ENCODE data around the gene VCAN.

DNA sequence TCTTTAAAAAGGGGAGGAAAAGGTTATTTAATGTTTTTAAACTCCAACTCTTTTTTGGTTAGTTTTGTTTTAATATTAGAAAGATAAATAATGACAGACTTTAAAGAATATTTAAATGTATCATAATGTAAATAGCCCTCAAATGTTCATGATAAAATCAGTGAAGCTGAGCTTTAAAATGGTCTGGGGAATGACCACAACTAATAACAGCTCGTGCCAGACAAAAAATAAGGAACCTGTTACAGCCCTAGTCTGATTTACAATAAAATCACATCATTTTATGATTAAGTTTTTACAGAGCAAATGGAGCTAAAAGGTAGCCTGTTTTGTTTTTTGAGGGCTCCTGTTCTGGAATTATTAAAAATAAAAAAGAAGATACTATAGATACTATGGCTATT, 46.1 kb downstream of the VCAN start:
- TF ChIP-seq, protein P1, sequence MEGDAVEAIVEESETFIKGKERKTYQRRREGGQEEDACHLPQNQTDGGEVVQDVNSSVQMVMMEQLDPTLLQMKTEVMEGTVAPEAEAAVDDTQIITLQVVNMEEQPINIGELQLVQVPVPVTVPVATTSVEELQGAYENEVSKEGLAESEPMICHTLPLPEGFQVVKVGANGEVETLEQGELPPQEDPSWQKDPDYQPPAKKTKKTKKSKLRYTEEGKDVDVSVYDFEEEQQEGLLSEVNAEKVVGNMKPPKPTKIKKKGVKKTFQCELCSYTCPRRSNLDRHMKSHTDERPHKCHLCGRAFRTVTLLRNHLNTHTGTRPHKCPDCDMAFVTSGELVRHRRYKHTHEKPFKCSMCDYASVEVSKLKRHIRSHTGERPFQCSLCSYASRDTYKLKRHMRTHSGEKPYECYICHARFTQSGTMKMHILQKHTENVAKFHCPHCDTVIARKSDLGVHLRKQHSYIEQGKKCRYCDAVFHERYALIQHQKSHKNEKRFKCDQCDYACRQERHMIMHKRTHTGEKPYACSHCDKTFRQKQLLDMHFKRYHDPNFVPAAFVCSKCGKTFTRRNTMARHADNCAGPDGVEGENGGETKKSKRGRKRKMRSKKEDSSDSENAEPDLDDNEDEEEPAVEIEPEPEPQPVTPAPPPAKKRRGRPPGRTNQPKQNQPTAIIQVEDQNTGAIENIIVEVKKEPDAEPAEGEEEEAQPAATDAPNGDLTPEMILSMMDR (conservative IDR thresholded peaks at IDR 0.05; ENCODE audit: low read depth in 2 of 2): no peak
- no peak for TF ChIP-seq EZH2phosphoT487 (IDR thresholded peaks at IDR 0.05; ENCODE audit: unreplicated experiment)
- TF ChIP-seq POLR2AphosphoS5 (IDR thresholded peaks at IDR 0.05; ENCODE audit: low read depth): no peak
- TF ChIP-seq EZH2 (IDR thresholded peaks at IDR 0.05; ENCODE audit: low read depth, unreplicated experiment): no peak
- TF ChIP-seq, protein P2, sequence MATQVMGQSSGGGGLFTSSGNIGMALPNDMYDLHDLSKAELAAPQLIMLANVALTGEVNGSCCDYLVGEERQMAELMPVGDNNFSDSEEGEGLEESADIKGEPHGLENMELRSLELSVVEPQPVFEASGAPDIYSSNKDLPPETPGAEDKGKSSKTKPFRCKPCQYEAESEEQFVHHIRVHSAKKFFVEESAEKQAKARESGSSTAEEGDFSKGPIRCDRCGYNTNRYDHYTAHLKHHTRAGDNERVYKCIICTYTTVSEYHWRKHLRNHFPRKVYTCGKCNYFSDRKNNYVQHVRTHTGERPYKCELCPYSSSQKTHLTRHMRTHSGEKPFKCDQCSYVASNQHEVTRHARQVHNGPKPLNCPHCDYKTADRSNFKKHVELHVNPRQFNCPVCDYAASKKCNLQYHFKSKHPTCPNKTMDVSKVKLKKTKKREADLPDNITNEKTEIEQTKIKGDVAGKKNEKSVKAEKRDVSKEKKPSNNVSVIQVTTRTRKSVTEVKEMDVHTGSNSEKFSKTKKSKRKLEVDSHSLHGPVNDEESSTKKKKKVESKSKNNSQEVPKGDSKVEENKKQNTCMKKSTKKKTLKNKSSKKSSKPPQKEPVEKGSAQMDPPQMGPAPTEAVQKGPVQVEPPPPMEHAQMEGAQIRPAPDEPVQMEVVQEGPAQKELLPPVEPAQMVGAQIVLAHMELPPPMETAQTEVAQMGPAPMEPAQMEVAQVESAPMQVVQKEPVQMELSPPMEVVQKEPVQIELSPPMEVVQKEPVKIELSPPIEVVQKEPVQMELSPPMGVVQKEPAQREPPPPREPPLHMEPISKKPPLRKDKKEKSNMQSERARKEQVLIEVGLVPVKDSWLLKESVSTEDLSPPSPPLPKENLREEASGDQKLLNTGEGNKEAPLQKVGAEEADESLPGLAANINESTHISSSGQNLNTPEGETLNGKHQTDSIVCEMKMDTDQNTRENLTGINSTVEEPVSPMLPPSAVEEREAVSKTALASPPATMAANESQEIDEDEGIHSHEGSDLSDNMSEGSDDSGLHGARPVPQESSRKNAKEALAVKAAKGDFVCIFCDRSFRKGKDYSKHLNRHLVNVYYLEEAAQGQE (IDR thresholded peaks at IDR 0.05; ENCODE audit: unreplicated experiment): no peak
- TF ChIP-seq CREB1 (CRISPR knock-in tag; IDR thresholded peaks at IDR 0.05; ENCODE audit: low read depth): no peak
- TF ChIP-seq, protein P3, sequence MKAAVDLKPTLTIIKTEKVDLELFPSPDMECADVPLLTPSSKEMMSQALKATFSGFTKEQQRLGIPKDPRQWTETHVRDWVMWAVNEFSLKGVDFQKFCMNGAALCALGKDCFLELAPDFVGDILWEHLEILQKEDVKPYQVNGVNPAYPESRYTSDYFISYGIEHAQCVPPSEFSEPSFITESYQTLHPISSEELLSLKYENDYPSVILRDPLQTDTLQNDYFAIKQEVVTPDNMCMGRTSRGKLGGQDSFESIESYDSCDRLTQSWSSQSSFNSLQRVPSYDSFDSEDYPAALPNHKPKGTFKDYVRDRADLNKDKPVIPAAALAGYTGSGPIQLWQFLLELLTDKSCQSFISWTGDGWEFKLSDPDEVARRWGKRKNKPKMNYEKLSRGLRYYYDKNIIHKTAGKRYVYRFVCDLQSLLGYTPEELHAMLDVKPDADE (IDR thresholded peaks at IDR 0.05): no peak
- TF ChIP-seq JUNB (IDR thresholded peaks at IDR 0.05; ENCODE audit: unreplicated experiment): no peak
- no peak for TF ChIP-seq NANOG (IDR thresholded peaks at IDR 0.05; ENCODE audit: borderline replicate concordance)
- TF ChIP-seq, protein P4, sequence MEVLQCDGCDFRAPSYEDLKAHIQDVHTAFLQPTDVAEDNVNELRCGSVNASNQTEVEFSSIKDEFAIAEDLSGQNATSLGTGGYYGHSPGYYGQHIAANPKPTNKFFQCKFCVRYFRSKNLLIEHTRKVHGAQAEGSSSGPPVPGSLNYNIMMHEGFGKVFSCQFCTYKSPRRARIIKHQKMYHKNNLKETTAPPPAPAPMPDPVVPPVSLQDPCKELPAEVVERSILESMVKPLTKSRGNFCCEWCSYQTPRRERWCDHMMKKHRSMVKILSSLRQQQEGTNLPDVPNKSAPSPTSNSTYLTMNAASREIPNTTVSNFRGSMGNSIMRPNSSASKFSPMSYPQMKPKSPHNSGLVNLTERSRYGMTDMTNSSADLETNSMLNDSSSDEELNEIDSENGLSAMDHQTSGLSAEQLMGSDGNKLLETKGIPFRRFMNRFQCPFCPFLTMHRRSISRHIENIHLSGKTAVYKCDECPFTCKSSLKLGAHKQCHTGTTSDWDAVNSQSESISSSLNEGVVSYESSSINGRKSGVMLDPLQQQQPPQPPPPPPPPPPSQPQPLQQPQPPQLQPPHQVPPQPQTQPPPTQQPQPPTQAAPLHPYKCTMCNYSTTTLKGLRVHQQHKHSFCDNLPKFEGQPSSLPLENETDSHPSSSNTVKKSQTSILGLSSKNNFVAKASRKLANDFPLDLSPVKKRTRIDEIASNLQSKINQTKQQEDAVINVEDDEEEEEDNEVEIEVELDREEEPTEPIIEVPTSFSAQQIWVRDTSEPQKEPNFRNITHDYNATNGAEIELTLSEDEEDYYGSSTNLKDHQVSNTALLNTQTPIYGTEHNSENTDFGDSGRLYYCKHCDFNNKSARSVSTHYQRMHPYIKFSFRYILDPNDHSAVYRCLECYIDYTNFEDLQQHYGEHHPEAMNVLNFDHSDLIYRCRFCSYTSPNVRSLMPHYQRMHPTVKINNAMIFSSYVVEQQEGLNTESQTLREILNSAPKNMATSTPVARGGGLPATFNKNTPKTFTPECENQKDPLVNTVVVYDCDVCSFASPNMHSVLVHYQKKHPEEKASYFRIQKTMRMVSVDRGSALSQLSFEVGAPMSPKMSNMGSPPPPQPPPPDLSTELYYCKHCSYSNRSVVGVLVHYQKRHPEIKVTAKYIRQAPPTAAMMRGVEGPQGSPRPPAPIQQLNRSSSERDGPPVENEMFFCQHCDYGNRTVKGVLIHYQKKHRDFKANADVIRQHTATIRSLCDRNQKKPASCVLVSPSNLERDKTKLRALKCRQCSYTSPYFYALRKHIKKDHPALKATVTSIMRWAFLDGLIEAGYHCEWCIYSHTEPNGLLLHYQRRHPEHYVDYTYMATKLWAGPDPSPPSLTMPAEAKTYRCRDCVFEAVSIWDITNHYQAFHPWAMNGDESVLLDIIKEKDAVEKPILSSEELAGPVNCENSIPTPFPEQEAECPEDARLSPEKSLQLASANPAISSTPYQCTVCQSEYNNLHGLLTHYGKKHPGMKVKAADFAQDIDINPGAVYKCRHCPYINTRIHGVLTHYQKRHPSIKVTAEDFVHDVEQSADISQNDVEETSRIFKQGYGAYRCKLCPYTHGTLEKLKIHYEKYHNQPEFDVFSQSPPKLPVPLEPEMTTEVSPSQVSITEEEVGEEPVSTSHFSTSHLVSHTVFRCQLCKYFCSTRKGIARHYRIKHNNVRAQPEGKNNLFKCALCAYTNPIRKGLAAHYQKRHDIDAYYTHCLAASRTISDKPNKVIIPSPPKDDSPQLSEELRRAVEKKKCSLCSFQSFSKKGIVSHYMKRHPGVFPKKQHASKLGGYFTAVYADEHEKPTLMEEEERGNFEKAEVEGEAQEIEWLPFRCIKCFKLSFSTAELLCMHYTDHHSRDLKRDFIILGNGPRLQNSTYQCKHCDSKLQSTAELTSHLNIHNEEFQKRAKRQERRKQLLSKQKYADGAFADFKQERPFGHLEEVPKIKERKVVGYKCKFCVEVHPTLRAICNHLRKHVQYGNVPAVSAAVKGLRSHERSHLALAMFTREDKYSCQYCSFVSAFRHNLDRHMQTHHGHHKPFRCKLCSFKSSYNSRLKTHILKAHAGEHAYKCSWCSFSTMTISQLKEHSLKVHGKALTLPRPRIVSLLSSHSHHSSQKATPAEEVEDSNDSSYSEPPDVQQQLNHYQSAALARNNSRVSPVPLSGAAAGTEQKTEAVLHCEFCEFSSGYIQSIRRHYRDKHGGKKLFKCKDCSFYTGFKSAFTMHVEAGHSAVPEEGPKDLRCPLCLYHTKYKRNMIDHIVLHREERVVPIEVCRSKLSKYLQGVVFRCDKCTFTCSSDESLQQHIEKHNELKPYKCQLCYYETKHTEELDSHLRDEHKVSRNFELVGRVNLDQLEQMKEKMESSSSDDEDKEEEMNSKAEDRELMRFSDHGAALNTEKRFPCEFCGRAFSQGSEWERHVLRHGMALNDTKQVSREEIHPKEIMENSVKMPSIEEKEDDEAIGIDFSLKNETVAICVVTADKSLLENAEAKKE (CRISPR knock-in tag; IDR thresholded peaks at IDR 0.05): no peak
- no peak for TF ChIP-seq STAT1 (IDR thresholded peaks at IDR 0.05; ENCODE audit: unreplicated experiment)
- TF ChIP-seq ZNF331 (CRISPR knock-in tag; IDR thresholded peaks at IDR 0.05; ENCODE audit: low read depth): no peak
- no peak for TF ChIP-seq ZNF114 (CRISPR knock-in tag; IDR thresholded peaks at IDR 0.05)

Measured in GM23338 (cell line).